A549 (cell line): ENCODE measurements around the gene NUDT2. TPM values are rescaled to one million over a fixed set of nuclear protein-coding genes. Genes with fewer than 3 reads are reported as not detected.

Source experiments
- ATAC-seq, 2 experiments: fragments of 200-7000 bp in 1 of 2; fragments of >200 bp in 1 of 2; cut with Nextera tagmentation in 1 of 2; cut with Tn5 transposase in 1 of 2; 3 replicates each; pipeline versions ENCODE4 v1.8.0 to v1.9.1; 2018 to 2020; ENCODE audit warnings: mild to moderate bottlenecking in 1 of 2, moderate library complexity in 1 of 2
- CTCF ChIA-PET: fragments of 300-600 bp; sonication (Branson Sonifier 250); formaldehyde crosslinking; extraction: SDS; loops from one replicate; lab custom pipeline; 2021; ENCODE audit warnings: antibody characterized with exemption, inconsistent platforms; lab: Yijun Ruan, JAX
- POLR2A ChIA-PET: fragments of 350-600 bp; formaldehyde crosslinking; extraction: SDS; loops from one replicate; lab custom pipeline; 2021; ENCODE audit warnings: antibody characterized with exemption, inconsistent platforms; lab: Yijun Ruan, JAX
- DNase-seq, 2 experiments: peaks; one replicate each; pipeline versions ENCODE4 v3.0.0 to v3.0.0-alpha.2; 2011 to 2016; ENCODE audit warnings: low read depth in 1 of 2, low spot score in 1 of 2
- FAIRE-seq: peaks from 2 replicates; lab custom pipeline; 2011; peaks lifted over from hg19 to GRCh38; lab: Jason Lieb, UNC
- H3K27ac ChIP-seq, 2 experiments: fragments of >200 bp; sonication (Bioruptor Twin); formaldehyde crosslinking; 3 replicates each; pipeline ENCODE4 v1.5.1; 2016 to 2017
- H3K4me1 ChIP-seq: fragments of >200 bp; sonication (Bioruptor Twin); formaldehyde crosslinking; 3 replicates; pipeline ENCODE4 v1.6.1; 2016
- H3K4me2 ChIP-seq: fragments of >200 bp; sonication (Bioruptor Twin); formaldehyde crosslinking; 3 replicates; pipeline ENCODE4 v1.6.1; 2016
- H3K4me3 ChIP-seq: fragments of >200 bp; sonication (Bioruptor Twin); formaldehyde crosslinking; 3 replicates; pipeline ENCODE4 v1.5.1; 2016
- H3K9me3 ChIP-seq: fragments of >200 bp; sonication (Bioruptor Twin); formaldehyde crosslinking; 3 replicates; pipeline ENCODE4 v1.6.1; 2016
- BCL3 ChIP-seq: fragments of >200 bp; sonication (Bioruptor Twin); formaldehyde crosslinking; IDR thresholded peaks from 3 replicates; pipeline ENCODE4 v1.6.1; 2016
- BHLHE40 ChIP-seq: IDR thresholded peaks from 2 replicates; pipeline ENCODE4 v1.6.1; 2012; ENCODE audit warnings: low read depth, low read length, inconsistent platforms
- CBX8 ChIP-seq: fragments of 200-600 bp; sonication (generic); IDR thresholded peaks from 2 replicates; pipeline ENCODE4 v1.6.1; 2016
- CEBPB ChIP-seq, 2 experiments: fragments of >200 bp in 1 of 2; sonication (Bioruptor Twin) in 1 of 2; formaldehyde crosslinking in 1 of 2; IDR thresholded peaks; 2 replicates each; pipeline ENCODE4 v1.6.1; 2012 to 2016
- CHD4 ChIP-seq: fragments of 200-600 bp; sonication (generic); IDR thresholded peaks from 2 replicates; pipeline ENCODE4 v1.6.1; 2016; ENCODE audit warnings: antibody characterized with exemption, mild to moderate bottlenecking, borderline replicate concordance
- CTCF ChIP-seq: fragments of >200 bp; sonication (Bioruptor Twin); formaldehyde crosslinking; IDR thresholded peaks from 3 replicates; pipeline ENCODE4 v1.5.1; 2016
- ESRRA ChIP-seq: fragments of 150-350 bp; IDR thresholded peaks from 2 replicates; pipeline ENCODE4 v1.6.1; 2014; ENCODE audit warnings: mild to moderate bottlenecking, low read length, borderline replicate concordance
- GATA3 ChIP-seq: IDR thresholded peaks from 2 replicates; pipeline ENCODE4 v1.6.1; 2012; ENCODE audit warnings: borderline replicate concordance
- HOXA7 ChIP-seq: fragments of 250-450 bp; sonication (Bioruptor Pico); IDR thresholded peaks from 2 replicates; pipeline ENCODE4 v1.5.0; 2020; ENCODE audit warnings: mild to moderate bottlenecking, moderate library complexity
- KDM5A ChIP-seq: fragments of 200-600 bp; sonication (generic); IDR thresholded peaks from 2 replicates; pipeline ENCODE4 v1.6.1; 2016; ENCODE audit warnings: antibody characterized with exemption, mild to moderate bottlenecking
- MAZ ChIP-seq: fragments of 150-350 bp; IDR thresholded peaks from 2 replicates; pipeline ENCODE4 v1.6.1; 2014; ENCODE audit warnings: antibody characterized with exemption, low read depth, low read length, borderline replicate concordance
- POLR2A ChIP-seq: IDR thresholded peaks from 2 replicates; pipeline ENCODE4 v1.6.1; 2012; ENCODE audit warnings: mild to moderate bottlenecking, low read length
- POLR2AphosphoS2 ChIP-seq: conservative IDR thresholded peaks from 2 replicates; pipeline ENCODE4 v1.6.1; 2012; ENCODE audit warnings: low read length, improper control_type of control experiment, inconsistent platforms
- RAD21 ChIP-seq, 2 experiments: fragments of >200 bp in 1 of 2; sonication (Bioruptor Twin) in 1 of 2; formaldehyde crosslinking in 1 of 2; IDR thresholded peaks in 1 of 2; conservative IDR thresholded peaks in 1 of 2; 2 replicates in 1 of 2; 3 replicates in 1 of 2; pipeline ENCODE4 v1.6.1; 2012 to 2018; ENCODE audit warnings: inconsistent platforms in 1 of 2
- RARB ChIP-seq: fragments of 250-450 bp; sonication (Bioruptor Pico); IDR thresholded peaks from 2 replicates; pipeline ENCODE4 v1.8.0; 2021; ENCODE audit warnings: mild to moderate bottlenecking, moderate library complexity
- RNF2 ChIP-seq: fragments of 200-600 bp; sonication (generic); IDR thresholded peaks from 2 replicates; pipeline ENCODE4 v1.6.1; 2016; ENCODE audit warnings: low read depth, mild to moderate bottlenecking, antibody characterized with exemption, moderate library complexity, borderline replicate concordance
- TFCP2L1 ChIP-seq: fragments of 250-450 bp; sonication (Bioruptor Pico); IDR thresholded peaks from 2 replicates; pipeline ENCODE4 v1.5.0; 2021; ENCODE audit warnings: mild to moderate bottlenecking
- TP53 ChIP-seq: fragments of 250-450 bp; sonication (Bioruptor Pico); IDR thresholded peaks from 2 replicates; pipeline ENCODE4 v1.5.0; 2021; ENCODE audit warnings: mild to moderate bottlenecking, moderate library complexity
- ZC3H11A ChIP-seq: fragments of 450-650 bp; IDR thresholded peaks from 2 replicates; pipeline ENCODE4 v1.6.1; 2014; ENCODE audit warnings: antibody characterized with exemption, mild to moderate bottlenecking
- WGBS: methylation state at CpG from one replicate; pipeline ENCODE4 v1.1.6; 2017; ENCODE audit errors: missing lambda C conversion rate; 5-methylcytosine and 5-hydroxymethylcytosine counted together
- polyA plus RNA-seq, 4 experiments: library from polyadenylated mRNA; depleted of rRNA in 3 of 4; stranded (reverse); fragments of >200 nt; fragmentation: RNase III in 1 of 4; extraction: RNeasy Plus Mini Kit Qiagen cat#74134 plus additional on column Dnase treatment in 1 of 4; gene quantifications; 2 replicates in 3 of 4; 3 replicates in 1 of 4; pipeline ENCODE4 v1.2.3, GENCODE V29; 2011 to 2017
- TF ChIP-seq, protein P1 (sequence below): fragments of 250-450 bp; sonication (Bioruptor Pico); IDR thresholded peaks from 2 replicates; pipeline ENCODE4 v1.5.0; 2020; ENCODE audit warnings: low read depth, mild to moderate bottlenecking, moderate library complexity
- TF ChIP-seq, protein P2 (sequence below): fragments of 250-450 bp; sonication (Bioruptor Pico); IDR thresholded peaks from 2 replicates; pipeline ENCODE4 v1.5.0; 2021; ENCODE audit warnings: mild to moderate bottlenecking, moderate library complexity, borderline replicate concordance

Gene NUDT2
- polyA plus RNA-seq, 2 of the 4 experiments (the other 2 are of a cell fraction) = 25.5 to 26.4 TPM

DNA sequence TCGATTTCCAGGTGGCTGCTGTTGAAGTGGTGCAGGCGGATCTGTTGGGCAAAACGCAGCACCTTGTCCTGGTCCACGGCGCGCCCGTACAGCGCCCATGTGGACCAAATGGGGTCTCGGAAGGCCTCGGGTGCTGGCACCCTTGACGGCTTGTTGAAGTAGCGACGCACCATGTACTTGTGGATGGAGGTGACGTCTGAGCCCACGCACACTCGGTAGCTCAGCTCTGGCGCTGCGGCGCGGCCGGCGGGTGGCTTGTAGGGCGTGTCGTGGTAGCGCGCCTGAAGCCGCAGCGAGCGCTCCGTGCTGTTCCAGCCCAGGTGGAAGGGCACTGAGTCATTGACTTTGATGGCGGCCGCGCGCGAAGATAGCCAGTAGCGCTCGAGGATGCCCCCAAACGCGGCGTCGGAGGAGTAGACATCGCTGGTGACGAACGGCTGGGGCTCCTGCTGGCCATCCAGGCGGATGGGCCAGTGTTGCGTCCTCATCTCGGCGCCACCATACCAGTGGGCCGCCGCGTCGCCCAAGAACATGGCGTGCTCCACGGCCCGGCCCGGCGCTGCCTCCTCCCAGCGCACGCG is 42.6 kb downstream of the NUDT2 start (continued):
- TF ChIP-seq RARB (CRISPR knock-in tag) = no peak

DNA sequence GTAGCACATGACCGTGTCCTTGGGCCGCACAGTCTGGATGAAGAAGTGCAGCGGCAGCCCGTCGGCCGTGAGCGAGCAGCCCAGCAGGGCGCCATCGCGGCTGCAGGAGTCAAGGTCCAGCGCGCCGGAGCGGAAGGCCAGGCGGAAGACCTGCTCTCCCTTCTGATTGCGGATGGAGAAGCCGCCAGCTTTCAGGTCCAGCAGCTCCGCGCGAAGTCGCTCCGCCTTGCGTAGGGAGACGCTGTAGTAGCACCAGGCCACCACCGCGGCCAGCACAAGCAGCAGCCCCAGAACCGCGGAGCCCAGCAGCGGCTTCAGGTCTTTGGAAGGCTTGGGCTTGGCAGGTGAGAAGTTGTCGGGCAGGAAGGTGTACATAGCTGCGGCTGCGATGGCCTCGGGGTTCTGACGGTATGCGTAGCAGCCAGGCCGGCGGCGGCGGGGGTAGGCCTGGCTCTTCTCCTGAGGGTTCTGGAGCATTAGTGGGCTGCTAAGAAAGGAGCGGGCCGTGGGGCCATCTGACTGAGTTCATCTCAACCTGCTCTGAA is 43.2 kb downstream of the NUDT2 start:
- TF ChIP-seq KDM5A (no peak), GATA3 (no peak), MAZ (no peak), POLR2AphosphoS2 (no peak), POLR2A (no peak), CBX8 (no peak), CTCF (no peak), ZC3H11A (no peak), BHLHE40 (no peak), BCL3 (no peak), RARB (CRISPR knock-in tag) (no peak), TP53 (CRISPR knock-in tag) (no peak), ESRRA (no peak), TFCP2L1 (no peak), RAD21 (conservative IDR thresholded peaks at IDR 0.05 in 1 of 2, IDR thresholded peaks at IDR 0.05 in 1 of 2) (no peak), CHD4 (no peak)
- TF ChIP-seq, protein P1, sequence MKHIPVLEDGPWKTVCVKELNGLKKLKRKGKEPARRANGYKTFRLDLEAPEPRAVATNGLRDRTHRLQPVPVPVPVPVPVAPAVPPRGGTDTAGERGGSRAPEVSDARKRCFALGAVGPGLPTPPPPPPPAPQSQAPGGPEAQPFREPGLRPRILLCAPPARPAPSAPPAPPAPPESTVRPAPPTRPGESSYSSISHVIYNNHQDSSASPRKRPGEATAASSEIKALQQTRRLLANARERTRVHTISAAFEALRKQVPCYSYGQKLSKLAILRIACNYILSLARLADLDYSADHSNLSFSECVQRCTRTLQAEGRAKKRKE = no peak
- H3K27ac ChIP-seq = no peak overlapping the region
- ChIA-PET POLR2A (no interaction called here), CTCF (interaction anchor here (0.7 to 19.7 kb wide), 6 partner anchors 8 to 299 kb away, joined by 3 to 417 read pairs (median 4); no protein-coding TSS in a partner anchor)
- DNase-seq = no peak
- FAIRE-seq = no peak
- H3K4me3 ChIP-seq = no peak overlapping the region
- no peak overlapping the region for H3K4me2 ChIP-seq
- H3K9me3 ChIP-seq = 0 out of 3 replicates have a peak, but pooled peaks cover 3% of the 10 kb centered on the region
- no peak for ATAC-seq
- 95% methylated on average over 39 of the region's 41 CpGs for WGBS
- peaks cover 17% of the 10 kb centered on the region for H3K4me1 ChIP-seq

- 89% methylated on average over 2 of the region's 2 CpGs for WGBS
- POLR2A ChIA-PET = no interaction called here
- no peak overlapping the region for H3K27ac ChIP-seq
Measured at GRCh38 chr9:34373749-34374148, 44.4 kb downstream of the NUDT2 start.

More at GRCh38 chr9:34373749-34374148, 44.4 kb downstream of the NUDT2 start:
- no peak for FAIRE-seq
- TF ChIP-seq RNF2 (no peak), KDM5A (no peak), HOXA7 (CRISPR knock-in tag) (no peak), CEBPB (IDR thresholded peaks at IDR 0.05) (no peak)
- TF ChIP-seq, protein P2, sequence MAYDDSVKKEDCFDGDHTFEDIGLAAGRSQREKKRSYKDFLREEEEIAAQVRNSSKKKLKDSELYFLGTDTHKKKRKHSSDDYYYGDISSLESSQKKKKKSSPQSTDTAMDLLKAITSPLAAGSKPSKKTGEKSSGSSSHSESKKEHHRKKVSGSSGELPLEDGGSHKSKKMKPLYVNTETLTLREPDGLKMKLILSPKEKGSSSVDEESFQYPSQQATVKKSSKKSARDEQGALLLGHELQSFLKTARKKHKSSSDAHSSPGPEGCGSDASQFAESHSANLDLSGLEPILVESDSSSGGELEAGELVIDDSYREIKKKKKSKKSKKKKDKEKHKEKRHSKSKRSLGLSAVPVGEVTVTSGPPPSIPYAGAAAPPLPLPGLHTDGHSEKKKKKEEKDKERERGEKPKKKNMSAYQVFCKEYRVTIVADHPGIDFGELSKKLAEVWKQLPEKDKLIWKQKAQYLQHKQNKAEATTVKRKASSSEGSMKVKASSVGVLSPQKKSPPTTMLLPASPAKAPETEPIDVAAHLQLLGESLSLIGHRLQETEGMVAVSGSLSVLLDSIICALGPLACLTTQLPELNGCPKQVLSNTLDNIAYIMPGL = no peak
- TF ChIP-seq, all 56 proteins: peak for 0
- no peaks in the 10 kb centered on the region for H3K9me3 ChIP-seq
- H3K4me2 ChIP-seq = no peak overlapping the region
- DNase-seq = no peak
- no peak overlapping the region for H3K4me3 ChIP-seq
- CTCF ChIA-PET = interaction anchor here (0.7 to 19.7 kb wide), 5 partner anchors 9 to 230 kb away, joined by 3 to 417 read pairs (median 18); no protein-coding TSS in a partner anchor
- ATAC-seq = no peak
- peaks cover 17% of the 10 kb centered on the region for H3K4me1 ChIP-seq
